HCT116 (cell line): ENCODE measurements around the gene TMEM44. TPM values are rescaled to one million over a fixed set of nuclear protein-coding genes. Genes with fewer than 3 reads are reported as not detected.

ENCODE experiments used
- ATAC-seq: fragments of 200-7000 bp; cut with Tn5 transposase; 2 replicates; pipeline ENCODE4 v1.9.1; 2020; ENCODE audit warnings: mild to moderate bottlenecking, moderate library complexity
- BruUV-seq: library from RNA; stranded (reverse); fragments of 400-500 nt; replicated peaks from 2 replicates; lab custom pipeline; 2021; lab: Mats Ljungman, UMichigan
- CTCF ChIA-PET: fragments of 300-600 bp; sonication (Branson Sonifier 250); formaldehyde crosslinking; loops from one replicate; lab custom pipeline; 2021; ENCODE audit warnings: antibody characterized with exemption; lab: Charles Lee
- POLR2A ChIA-PET: fragments of 300-600, 350-600 bp; sonication (Branson Sonifier 250); formaldehyde crosslinking; loops from one replicate; lab custom pipeline; 2021; ENCODE audit warnings: antibody characterized with exemption; lab: Charles Lee
- RAD21 ChIA-PET, 2 experiments: fragments of 300-600 bp; sonication (Branson Sonifier 250); formaldehyde crosslinking; loops; one replicate each; lab custom pipeline; 2023; ENCODE audit warnings: low total read pairs in 2 of 2; ENCODE audit not compliant: uncharacterized antibody in 2 of 2, unreplicated experiment in 2 of 2, low non-redundant PET in 1 of 2; lab: Charles Lee
- DNase-seq: peaks from one replicate; pipeline ENCODE4 v3.0.0-alpha.2; 2010; ENCODE audit warnings: low read depth, low spot score
- H2AFZ ChIP-seq: fragments of 200-600 bp; shearing (Covaris generic), sonication (generic); 2 replicates; pipeline ENCODE4 v1.6.1; 2017; ENCODE audit warnings: low read depth, mixed run types, mixed read lengths, antibody characterized with exemption, low read length; ENCODE audit not compliant: poor library complexity, severe bottlenecking
- H3K27ac ChIP-seq: 2 replicates; pipeline ENCODE4 v1.5.1; 2012; ENCODE audit warnings: low read depth, low read length
- H3K27me3 ChIP-seq: fragments of 200-600 bp; sonication (generic); 2 replicates; pipeline ENCODE4 v1.6.1; 2016; ENCODE audit warnings: mixed run types, low read length, mixed read lengths; ENCODE audit not compliant: insufficient read depth
- H3K36me3 ChIP-seq, 2 experiments: fragments of 200-500 bp in 1 of 2; fragments of 200-600 bp in 1 of 2; sonication (Bioruptor generic) in 1 of 2; sonication (generic) in 1 of 2; 2 replicates each; pipeline versions ENCODE4 v1.5.1 to v1.6.1; 2014 to 2016; ENCODE audit warnings: low read length in 2 of 2, inconsistent platforms in 1 of 2, mixed read lengths in 1 of 2, mixed run types in 1 of 2; ENCODE audit not compliant: insufficient read depth in 2 of 2, control insufficient read depth in 1 of 2
- H3K4me1 ChIP-seq, 2 experiments: fragments of 200-600 bp in 1 of 2; sonication (generic) in 1 of 2; 2 replicates each; pipeline versions ENCODE4 v1.5.1 to v1.6.1; 2012 to 2017; ENCODE audit warnings: low read length in 2 of 2, inconsistent platforms in 1 of 2, mild to moderate bottlenecking in 1 of 2, mixed read lengths in 1 of 2, mixed run types in 1 of 2, moderate library complexity in 1 of 2; ENCODE audit not compliant: insufficient read depth in 2 of 2, control insufficient read depth in 1 of 2
- H3K4me2 ChIP-seq: fragments of 200-600 bp; sonication (generic); 2 replicates; pipeline ENCODE4 v1.6.1; 2017; ENCODE audit warnings: mixed run types, low read length, mixed read lengths
- H3K4me3 ChIP-seq, 2 experiments: fragments of 200-600 bp in 1 of 2; sonication (generic) in 1 of 2; replicated peaks in 1 of 2; 2 replicates each; pipeline ENCODE4 v1.5.1; 2011 to 2016; ENCODE audit warnings: low read length in 2 of 2, control low read depth in 1 of 2, low read depth in 1 of 2, mild to moderate bottlenecking in 1 of 2, mixed read lengths in 1 of 2, mixed run types in 1 of 2
- H3K79me2 ChIP-seq: fragments of 200-600 bp; sonication (generic); 2 replicates; pipeline ENCODE4 v1.6.1; 2017; ENCODE audit warnings: mild to moderate bottlenecking, mixed run types, low read length, moderate library complexity, mixed read lengths; ENCODE audit not compliant: insufficient read depth
- H3K9ac ChIP-seq: fragments of 200-600 bp; sonication (generic); 2 replicates; pipeline ENCODE4 v1.6.1; 2016; ENCODE audit warnings: low read length, mixed read lengths
- H3K9me2 ChIP-seq: fragments of 200-600 bp; sonication (generic), shearing (Covaris generic); 2 replicates; pipeline ENCODE4 v1.6.1; 2017; ENCODE audit warnings: mixed run types, mild to moderate bottlenecking, moderate library complexity; ENCODE audit not compliant: insufficient read depth
- H3K9me3 ChIP-seq, 2 experiments: fragments of 200-500 bp in 1 of 2; fragments of 200-600 bp in 1 of 2; sonication (Bioruptor generic) in 1 of 2; sonication (generic) in 1 of 2; 2 replicates each; pipeline ENCODE4 v1.6.1; 2014 to 2017; ENCODE audit warnings: low read length in 2 of 2, mixed read lengths in 2 of 2, inconsistent platforms in 1 of 2, low read depth in 1 of 2, mild to moderate bottlenecking in 1 of 2, mixed run types in 1 of 2, moderate library complexity in 1 of 2; ENCODE audit not compliant: control insufficient read depth in 1 of 2, insufficient read depth in 1 of 2
- H4K20me1 ChIP-seq: fragments of 200-600 bp; sonication (generic), shearing (Covaris generic); 2 replicates; pipeline ENCODE4 v1.6.1; 2017; ENCODE audit warnings: mixed run types, mild to moderate bottlenecking, moderate library complexity; ENCODE audit not compliant: insufficient read depth
- CBX3 ChIP-seq: IDR thresholded peaks from 2 replicates; pipeline ENCODE4 v1.6.1; 2012; ENCODE audit warnings: low read depth
- EZH2 ChIP-seq: fragments of 200-600 bp; sonication (generic); IDR thresholded peaks from 2 replicates; pipeline ENCODE4 v1.6.1; 2017; ENCODE audit warnings: antibody characterized with exemption, mixed run types
- POLR2A ChIP-seq: IDR thresholded peaks from 2 replicates; pipeline ENCODE4 v1.7.0; 2011; ENCODE audit warnings: borderline replicate concordance; ENCODE audit not compliant: insufficient read depth, insufficient read length; ENCODE audit errors: extremely low read depth
- SRF ChIP-seq: IDR thresholded peaks from 2 replicates; pipeline ENCODE4 v1.6.1; 2012; ENCODE audit warnings: low read depth
- intact Hi-C: fragments of 100-400 bp; cut with micrococcal nuclease; formaldehyde crosslinking; loops from 2 replicates; pipeline ENCODE4 v1.10.0; 2022
- total RNA-seq: library from RNA; stranded (reverse); gene quantifications from one replicate; pipeline ENCODE4 v1.2.1, GENCODE V29; 2021; ENCODE audit not compliant: unreplicated experiment
- TF ChIP-seq, protein P1 (sequence below): IDR thresholded peaks from 2 replicates; pipeline ENCODE4 v1.6.1; 2012; ENCODE audit warnings: low read depth

Gene TMEM44
- total RNA-seq, 1 experiment from 2014 or later: 30.3 TPM

DNA sequence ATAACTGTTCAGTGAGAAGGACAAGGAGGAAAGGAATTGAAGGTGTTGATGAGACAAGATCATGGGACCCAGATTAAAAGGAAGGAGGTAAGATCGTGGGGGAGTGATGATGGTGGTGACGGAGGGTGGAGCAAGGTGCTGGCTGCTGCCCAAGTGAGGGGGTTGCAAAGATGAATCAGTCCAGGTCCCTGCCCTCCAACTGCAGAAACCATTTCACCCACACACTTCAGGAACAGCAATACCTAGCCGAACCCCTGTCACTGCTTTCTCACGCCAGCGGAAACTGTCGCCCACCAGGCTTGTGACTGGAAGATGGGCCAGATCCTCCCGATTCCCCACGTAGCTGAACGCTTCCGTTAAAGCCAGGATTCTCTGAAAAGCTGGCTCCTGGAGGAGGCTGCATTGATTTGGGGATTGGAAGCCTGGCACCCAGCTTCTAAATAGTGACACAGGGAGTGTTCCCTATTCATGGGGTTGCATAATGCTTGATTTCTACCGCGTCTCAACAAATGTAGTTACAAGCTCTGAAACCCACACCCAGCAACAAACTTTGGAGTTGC lies 41.9 kb upstream of the TMEM44 start:
- CTCF ChIA-PET: no interaction called here
- POLR2A ChIA-PET: no interaction called here
- no peak for DNase-seq

GRCh38 chr3:194673761-194674160 lies 40.5 kb upstream of the TMEM44 start:
- CTCF ChIA-PET: interaction anchor here (4.9 kb wide), 1 partner anchor 9 kb away, joined by 62 read pairs; no protein-coding TSS in a partner anchor
- peaks cover 33% of the 10 kb centered on the region for H3K79me2 ChIP-seq
- H4K20me1 ChIP-seq: peaks cover 12% of the 10 kb centered on the region; the same call in 1 of the 2 replicates
- RAD21 ChIA-PET: no interaction called here
- H3K9ac ChIP-seq: no peak overlapping the region
- no TSS peak for BruUV-seq
- no peak overlapping the region for H3K4me2 ChIP-seq
- peaks cover 7 to 19% of the 10 kb centered on the region in 2 experiments; a peak in 3 of 4 replicates for H3K4me1 ChIP-seq
- H3K27ac ChIP-seq: no peak overlapping the region
- H3K36me3 ChIP-seq: peaks cover 5 to 6% of the 10 kb centered on the region in 2 experiments; a peak in 3 of 4 replicates
- H3K9me3 ChIP-seq: no peaks in the 10 kb centered on the region
- TF ChIP-seq POLR2A (no peak), SRF (no peak), EZH2 (no peak)
- TF ChIP-seq, protein P1, sequence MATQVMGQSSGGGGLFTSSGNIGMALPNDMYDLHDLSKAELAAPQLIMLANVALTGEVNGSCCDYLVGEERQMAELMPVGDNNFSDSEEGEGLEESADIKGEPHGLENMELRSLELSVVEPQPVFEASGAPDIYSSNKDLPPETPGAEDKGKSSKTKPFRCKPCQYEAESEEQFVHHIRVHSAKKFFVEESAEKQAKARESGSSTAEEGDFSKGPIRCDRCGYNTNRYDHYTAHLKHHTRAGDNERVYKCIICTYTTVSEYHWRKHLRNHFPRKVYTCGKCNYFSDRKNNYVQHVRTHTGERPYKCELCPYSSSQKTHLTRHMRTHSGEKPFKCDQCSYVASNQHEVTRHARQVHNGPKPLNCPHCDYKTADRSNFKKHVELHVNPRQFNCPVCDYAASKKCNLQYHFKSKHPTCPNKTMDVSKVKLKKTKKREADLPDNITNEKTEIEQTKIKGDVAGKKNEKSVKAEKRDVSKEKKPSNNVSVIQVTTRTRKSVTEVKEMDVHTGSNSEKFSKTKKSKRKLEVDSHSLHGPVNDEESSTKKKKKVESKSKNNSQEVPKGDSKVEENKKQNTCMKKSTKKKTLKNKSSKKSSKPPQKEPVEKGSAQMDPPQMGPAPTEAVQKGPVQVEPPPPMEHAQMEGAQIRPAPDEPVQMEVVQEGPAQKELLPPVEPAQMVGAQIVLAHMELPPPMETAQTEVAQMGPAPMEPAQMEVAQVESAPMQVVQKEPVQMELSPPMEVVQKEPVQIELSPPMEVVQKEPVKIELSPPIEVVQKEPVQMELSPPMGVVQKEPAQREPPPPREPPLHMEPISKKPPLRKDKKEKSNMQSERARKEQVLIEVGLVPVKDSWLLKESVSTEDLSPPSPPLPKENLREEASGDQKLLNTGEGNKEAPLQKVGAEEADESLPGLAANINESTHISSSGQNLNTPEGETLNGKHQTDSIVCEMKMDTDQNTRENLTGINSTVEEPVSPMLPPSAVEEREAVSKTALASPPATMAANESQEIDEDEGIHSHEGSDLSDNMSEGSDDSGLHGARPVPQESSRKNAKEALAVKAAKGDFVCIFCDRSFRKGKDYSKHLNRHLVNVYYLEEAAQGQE: no peak
- ATAC-seq (no peak), DNase-seq (no peak)
- no peaks in the 10 kb centered on the region; the same call in 1 of the 2 replicates for H3K27me3 ChIP-seq
- intact Hi-C loops: loop anchor here (5.0 kb wide), 1 partner anchor 341 kb away; no protein-coding TSS in a partner anchor
- no peak overlapping the region for H2AFZ ChIP-seq
- H3K4me3 ChIP-seq: no peak overlapping the region
- H3K9me2 ChIP-seq: no peaks in the 10 kb centered on the region
- POLR2A ChIA-PET: interaction anchor here (1.0 kb wide), 1 partner anchor 12 kb away, joined by 3 read pairs; no protein-coding TSS in a partner anchor

More for the DNA sequence above, 41.9 kb upstream of the TMEM44 start:
- ATAC-seq: no peak
- Histone ChIP-seq H3K79me2 (peaks cover 19% of the 10 kb centered on the region), H3K4me1 (peaks cover 7 to 19% of the 10 kb centered on the region in 2 experiments; a peak in 3 of 4 replicates), H4K20me1 (peaks cover 8% of the 10 kb centered on the region; the same call in 1 of the 2 replicates), H3K4me2 (no peak overlapping the region), H3K9me2 (no peaks in the 10 kb centered on the region), H3K36me3 (no peaks in the 10 kb centered on the region), H2AFZ (no peak overlapping the region), H3K4me3 (no peak overlapping the region), H3K27ac (no peak overlapping the region), H3K27me3 (no peaks in the 10 kb centered on the region; the same call in 1 of the 2 replicates), H3K9me3 (no peaks in the 10 kb centered on the region), H3K9ac (no peak overlapping the region)
- intact Hi-C loops: no loop called here
- no peak for TF ChIP-seq CBX3
- no peak for TF ChIP-seq SRF
- BruUV-seq: no TSS peak
- RAD21 ChIA-PET: interaction anchor here in 1 of 2 experiments (0.5 kb wide), 1 partner anchor 423 kb away, joined by 9 read pairs; no protein-coding TSS in a partner anchor
